H1 (cell line): ENCODE results near the gene PGBD5. TPM values are rescaled to one million over a fixed set of nuclear protein-coding genes. Genes with fewer than 3 reads are reported as not detected.

Experiments
- ATF3 ChIP-seq: IDR thresholded peaks from 2 replicates; pipeline ENCODE4 v1.6.1; 2011; ENCODE audit warnings: low read depth, mild to moderate bottlenecking, low read length; ENCODE audit not compliant: insufficient read depth
- CBX5 ChIP-seq: fragments of 300-800, 300-1000 bp; sonication (generic); IDR thresholded peaks from 2 replicates; pipeline ENCODE4 v1.7.1; 2016; ENCODE audit warnings: antibody characterized with exemption, low read length, low read depth
- CEBPB ChIP-seq: IDR thresholded peaks from 2 replicates; pipeline ENCODE4 v1.6.1; 2012; ENCODE audit warnings: low read depth, low read length
- EP300 ChIP-seq, 2 experiments: IDR thresholded peaks; 1 replicate in 1 of 2; 2 replicates in 1 of 2; pipeline ENCODE4 v1.6.1; 2011 to 2012; ENCODE audit warnings: low read depth in 2 of 2, low read length in 2 of 2, mild to moderate bottlenecking in 2 of 2, borderline replicate concordance in 1 of 2, inconsistent platforms in 1 of 2, moderate library complexity in 1 of 2
- SP4 ChIP-seq: IDR thresholded peaks from 2 replicates; pipeline ENCODE4 v1.6.1; 2012; ENCODE audit warnings: low read length, inconsistent platforms
- polyA plus RNA-seq, 7 experiments: library from polyadenylated mRNA; depleted of rRNA in 3 of 7; stranded (reverse) in 5 of 7; unstranded in 2 of 7; fragments of >200 nt in 5 of 7; fragments of 200-250 nt in 2 of 7; gene quantifications; 1 replicate in 5 of 7; 2 replicates in 1 of 7; 4 replicates in 1 of 7; pipeline versions ENCODE4 v1.2.1 to v1.2.3, GENCODE V29; 2011 to 2013; ENCODE audit warnings: missing spikeins in 2 of 7, mixed read lengths in 2 of 7
- total RNA-seq: library from RNA; stranded (reverse); fragmentation: NEBNext Ultra II Directional; extraction: Animal tissue kit (Norgen Biotek cat#: 25700); gene quantifications from 2 replicates; pipeline ENCODE4 v1.2.1, GENCODE V29; 2021
- TF ChIP-seq, protein P1 (sequence below), 3 experiments: IDR thresholded peaks; 1 replicate in 2 of 3; 2 replicates in 1 of 3; pipeline versions ENCODE4 v1.5.1 to v1.6.1; 2011; ENCODE audit warnings: low read length in 3 of 3, mild to moderate bottlenecking in 3 of 3, inconsistent platforms in 2 of 3, low read depth in 1 of 3, moderate library complexity in 1 of 3; ENCODE audit not compliant: insufficient read depth in 1 of 3; ENCODE audit errors: control extremely low read depth in 1 of 3
- TF ChIP-seq, protein P2 (sequence below): IDR thresholded peaks from 2 replicates; pipeline ENCODE4 v1.6.1; 2011; ENCODE audit warnings: low read length, improper control_type of control experiment

PGBD5 gene
- total and polyA plus RNA-seq, 2 of the 8 experiments (the other 6 are each of a cell fraction or from before 2014, with no cell fraction given), result 16.3 to 18.4 TPM

DNA sequence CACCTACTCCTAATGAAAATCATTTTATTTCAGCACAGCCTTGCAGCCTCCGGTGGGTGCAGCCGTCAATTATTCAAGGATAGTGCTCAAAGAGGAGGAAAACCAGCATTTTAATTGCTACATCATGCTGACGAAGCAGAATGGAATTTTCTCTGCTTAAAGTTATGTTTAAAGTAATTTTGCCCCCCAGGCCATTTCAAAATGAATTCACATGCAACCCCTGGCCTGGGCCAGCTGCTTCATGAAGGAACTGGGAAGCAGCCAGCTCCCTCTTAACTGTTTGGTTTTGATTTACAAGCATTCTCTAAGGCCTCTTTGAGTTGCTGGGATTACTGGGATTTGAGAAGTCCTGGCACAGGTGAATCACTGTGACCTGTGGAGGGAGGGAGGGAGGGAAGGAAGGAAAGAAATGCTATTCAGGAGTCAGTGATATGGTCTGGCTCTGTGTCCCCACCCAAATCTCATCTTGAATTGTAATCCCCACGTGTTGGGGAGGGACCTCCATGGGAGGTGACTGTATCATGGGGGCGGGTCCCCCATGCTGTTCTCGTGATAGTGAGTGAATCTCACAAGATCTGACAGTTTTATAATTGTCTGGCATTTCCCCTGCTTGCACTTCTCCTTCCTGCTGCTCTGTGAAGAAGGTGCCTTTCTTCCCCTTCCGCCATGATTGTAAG, 66.0 kb downstream of the PGBD5 start (continued):
- no peak for TF ChIP-seq SP4
- TF ChIP-seq, protein P1, sequence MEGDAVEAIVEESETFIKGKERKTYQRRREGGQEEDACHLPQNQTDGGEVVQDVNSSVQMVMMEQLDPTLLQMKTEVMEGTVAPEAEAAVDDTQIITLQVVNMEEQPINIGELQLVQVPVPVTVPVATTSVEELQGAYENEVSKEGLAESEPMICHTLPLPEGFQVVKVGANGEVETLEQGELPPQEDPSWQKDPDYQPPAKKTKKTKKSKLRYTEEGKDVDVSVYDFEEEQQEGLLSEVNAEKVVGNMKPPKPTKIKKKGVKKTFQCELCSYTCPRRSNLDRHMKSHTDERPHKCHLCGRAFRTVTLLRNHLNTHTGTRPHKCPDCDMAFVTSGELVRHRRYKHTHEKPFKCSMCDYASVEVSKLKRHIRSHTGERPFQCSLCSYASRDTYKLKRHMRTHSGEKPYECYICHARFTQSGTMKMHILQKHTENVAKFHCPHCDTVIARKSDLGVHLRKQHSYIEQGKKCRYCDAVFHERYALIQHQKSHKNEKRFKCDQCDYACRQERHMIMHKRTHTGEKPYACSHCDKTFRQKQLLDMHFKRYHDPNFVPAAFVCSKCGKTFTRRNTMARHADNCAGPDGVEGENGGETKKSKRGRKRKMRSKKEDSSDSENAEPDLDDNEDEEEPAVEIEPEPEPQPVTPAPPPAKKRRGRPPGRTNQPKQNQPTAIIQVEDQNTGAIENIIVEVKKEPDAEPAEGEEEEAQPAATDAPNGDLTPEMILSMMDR (IDR thresholded peaks at IDR 0.05; ENCODE audit: control extremely low read depth in 1 of 3, insufficient read depth in 1 of 3, low read depth in 1 of 3, low read length in 3 of 3), result no peak
- TF ChIP-seq CBX5, result no peak
- TF ChIP-seq ATF3, result no peak
- no peak for TF ChIP-seq EP300 (IDR thresholded peaks at IDR 0.05; ENCODE audit: borderline replicate concordance in 1 of 2, low read depth in 2 of 2, low read length in 2 of 2)
- TF ChIP-seq, protein P2, sequence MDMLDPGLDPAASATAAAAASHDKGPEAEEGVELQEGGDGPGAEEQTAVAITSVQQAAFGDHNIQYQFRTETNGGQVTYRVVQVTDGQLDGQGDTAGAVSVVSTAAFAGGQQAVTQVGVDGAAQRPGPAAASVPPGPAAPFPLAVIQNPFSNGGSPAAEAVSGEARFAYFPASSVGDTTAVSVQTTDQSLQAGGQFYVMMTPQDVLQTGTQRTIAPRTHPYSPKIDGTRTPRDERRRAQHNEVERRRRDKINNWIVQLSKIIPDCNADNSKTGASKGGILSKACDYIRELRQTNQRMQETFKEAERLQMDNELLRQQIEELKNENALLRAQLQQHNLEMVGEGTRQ, result no peak
- no peak for TF ChIP-seq CEBPB
